Lung (tissue), 12 donors: Measurements from ENCODE around the gene NONO. TPM values are rescaled to one million over a fixed set of nuclear protein-coding genes. Genes with fewer than 3 reads are reported as not detected.
"Not testable (repeated sequence)": the region's sequence is repeated elsewhere in the genome, so short reads cannot be mapped to it uniquely, and the experiment has no call there.

Source experiments
- ATAC-seq: fragments of 200-7000 bp; cut with Tn5 transposase; one replicate; pipeline ENCODE4 v1.9.1; 2020; ENCODE audit warnings: moderate number of reproducible peaks; ENCODE audit not compliant: insufficient read depth, low FRiP score
- DNase-seq, 3 donors: peaks; one replicate each; pipeline ENCODE4 v3.0.0-alpha.2; 2013 to 2017
- H3K27ac ChIP-seq, 2 donors: one replicate each; pipeline ENCODE4 v1.5.1; 2013; ENCODE audit warnings: mild to moderate bottlenecking in 2 of 2, moderate library complexity in 2 of 2, control low read depth in 1 of 2, inconsistent platforms in 1 of 2, low read depth in 1 of 2, low read length in 1 of 2
- H3K27me3 ChIP-seq, 3 donors: one replicate each; pipeline ENCODE4 v1.5.1; 2013; ENCODE audit warnings: low read length in 2 of 3; ENCODE audit not compliant: control insufficient read depth in 3 of 3, insufficient read depth in 3 of 3
- H3K36me3 ChIP-seq, 4 donors: one replicate each; pipeline ENCODE4 v1.5.1; 2013; ENCODE audit warnings: low read length in 4 of 4, mild to moderate bottlenecking in 1 of 4, moderate library complexity in 1 of 4; ENCODE audit not compliant: control insufficient read depth in 4 of 4, insufficient read depth in 4 of 4
- H3K4me1 ChIP-seq, 5 donors: one replicate each; pipeline ENCODE4 v1.5.1; 2013; ENCODE audit warnings: low read length in 5 of 5, mild to moderate bottlenecking in 2 of 5, moderate library complexity in 1 of 5; ENCODE audit not compliant: control insufficient read depth in 5 of 5, insufficient read depth in 5 of 5
- H3K4me3 ChIP-seq: one replicate; pipeline ENCODE4 v1.5.1; 2013; ENCODE audit warnings: mild to moderate bottlenecking, control low read depth, moderate library complexity
- H3K9ac ChIP-seq, 2 donors: one replicate each; pipeline ENCODE4 v1.5.1; 2013; ENCODE audit warnings: low read length in 2 of 2, control low read depth in 1 of 2; ENCODE audit not compliant: insufficient read depth in 1 of 2
- H3K9me3 ChIP-seq, 4 donors: one replicate each; pipeline ENCODE4 v1.5.1; 2013; ENCODE audit warnings: low read length in 3 of 4, mild to moderate bottlenecking in 1 of 4, moderate library complexity in 1 of 4; ENCODE audit not compliant: control insufficient read depth in 4 of 4, insufficient read depth in 3 of 4
- CTCF ChIP-seq: IDR thresholded peaks from 2 replicates; pipeline ENCODE4 v1.5.1; 2012; ENCODE audit warnings: mild to moderate bottlenecking; ENCODE audit errors: control extremely low read depth, extremely low read depth
- WGBS, 2 donors: extraction: QIAGEN DNeasy Blood & Tissue Kit; methylation state at CpG; one replicate each; pipeline ENCODE4 v1.1.7; 2013; 5-methylcytosine and 5-hydroxymethylcytosine counted together
- polyA plus RNA-seq, 2 donors: library from polyadenylated mRNA; stranded (reverse); fragments of 200-250 nt; gene quantifications; one replicate each; pipeline ENCODE4 v1.2.1, GENCODE V29; 2013
- total RNA-seq, 2 donors: library from RNA; depleted of rRNA in 1 of 2; stranded (reverse); fragments of >200 nt in 1 of 2; gene quantifications; one replicate each; pipeline ENCODE4 v1.2.1, GENCODE V29; 2014 to 2021
- donor health status: control.
- donor health status: control.
- donor health status: Bipolar disorder and iron deficiency.
- donor health status: healthy.
- donor health status: DM: yes; HTN: yes; CAD: no.

Gene NONO
- total and polyA plus RNA-seq, 4 donors: 93.5 to 336 (median 189) TPM

GRCh38 chrX:71256856-71257255 is 26.6 kb upstream of the NONO start:
- no peak for ATAC-seq
- Histone ChIP-seq H3K4me1 (peaks cover 0 to 22% (median 0%) of the 10 kb centered on the region in 5 donors), H3K36me3 (no peaks in the 10 kb centered on the region), H3K27me3 (no peaks in the 10 kb centered on the region), H3K27ac (no peak overlapping the region), H3K4me3 (no peak overlapping the region), H3K9me3 (no peaks in the 10 kb centered on the region), H3K9ac (no peak overlapping the region)
- peak in 2 of 3 donors; percentile 45 to 54 for DNase-seq
- 90 to 98% methylated on average over 4 of the region's 4 CpGs for WGBS, 2 donors
- TF ChIP-seq CTCF: no peak

GRCh38 chrX:71268624-71269023 is 14.8 kb upstream of the NONO start:
- DNase-seq, H3K36me3 ChIP-seq, ATAC-seq: not testable (repeated sequence)

DNA sequence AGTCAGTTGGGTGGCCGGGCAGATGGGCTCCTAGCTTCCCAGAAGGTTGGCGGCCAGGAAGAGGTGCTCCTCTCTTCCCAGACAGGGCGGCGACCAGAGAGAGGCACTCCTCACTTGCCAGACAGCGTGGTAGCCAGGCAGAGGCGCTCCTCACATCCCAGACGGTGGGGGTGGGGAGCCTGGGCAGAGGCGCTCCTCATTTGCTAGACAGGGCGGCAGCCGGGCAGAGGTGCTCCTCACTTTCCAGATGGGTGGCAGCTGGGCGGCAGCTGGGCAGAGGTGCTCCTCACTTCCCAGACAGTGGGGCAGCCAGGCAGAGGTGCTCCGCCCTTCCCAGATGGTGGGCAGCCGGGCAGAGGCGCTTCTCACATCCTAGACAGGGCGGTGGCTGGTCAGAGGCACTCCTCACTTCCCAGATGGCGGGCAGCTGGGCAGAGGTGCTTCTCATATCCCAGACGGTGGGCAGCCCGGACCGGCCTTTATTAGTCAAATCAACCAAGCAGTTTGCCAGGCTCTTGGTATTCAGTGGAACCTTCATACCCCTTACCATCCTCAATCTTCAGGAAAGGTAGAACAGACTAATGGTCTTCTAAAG is 13.5 kb upstream of the NONO start:
- Histone ChIP-seq H3K36me3 (no peaks in the 10 kb centered on the region), H3K27ac (no peak overlapping the region), H3K4me3 (no peak overlapping the region), H3K9me3 (peaks cover 0 to 6% (median 0%) of the 10 kb centered on the region in 4 donors), H3K9ac (no peak overlapping the region), H3K27me3 (no peaks in the 10 kb centered on the region), H3K4me1 (no peaks in the 10 kb centered on the region)
- no peak for TF ChIP-seq CTCF
- DNase-seq (no peak), ATAC-seq (no peak)
- 87 to 98% methylated on average over 9 to 19 of the region's 19 CpGs for WGBS, 2 donors

More at GRCh38 chrX:71268624-71269023, 14.8 kb upstream of the NONO start:
- H3K27ac ChIP-seq, H3K9me3 ChIP-seq, H3K4me1 ChIP-seq, H3K9ac ChIP-seq, H3K4me3 ChIP-seq, H3K27me3 ChIP-seq: not testable (repeated sequence)

DNA sequence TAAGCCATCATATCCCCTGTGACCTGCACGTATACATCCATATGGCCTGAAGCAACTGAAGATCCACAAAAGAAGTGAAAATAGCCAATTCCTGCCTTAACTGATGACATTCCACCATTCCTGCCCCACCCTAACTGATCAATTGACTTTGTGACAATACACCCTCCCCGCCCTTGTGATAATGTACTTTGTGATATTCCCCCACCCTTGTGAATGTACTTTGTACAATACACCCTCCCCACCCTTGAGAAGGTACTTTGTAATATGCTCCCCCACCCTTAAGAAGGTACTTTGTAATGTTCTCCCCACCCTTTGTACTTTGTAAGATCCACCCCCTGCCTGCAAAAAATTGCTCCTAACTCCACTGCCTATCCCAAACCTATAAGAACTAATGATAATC is 11.1 kb upstream of the NONO start:
- not testable (repeated sequence) for DNase-seq, H3K4me3 ChIP-seq, H3K36me3 ChIP-seq, H3K9ac ChIP-seq, H3K27me3 ChIP-seq, ATAC-seq, H3K27ac ChIP-seq, H3K9me3 ChIP-seq, H3K4me1 ChIP-seq
- 83 to 95% methylated on average over 2 of the region's 2 CpGs for WGBS, 2 donors

GRCh38 chrX:71281300-71281699 is 2.1 kb upstream of the NONO start:
- H3K27me3 ChIP-seq, H3K4me3 ChIP-seq, H3K27ac ChIP-seq, DNase-seq, H3K9me3 ChIP-seq, H3K4me1 ChIP-seq, H3K36me3 ChIP-seq, ATAC-seq, H3K9ac ChIP-seq: not testable (repeated sequence)
- 92 to 94% methylated on average over 6 to 11 of the region's 11 CpGs for WGBS, 2 donors
